Stimulated activated CD4-positive, alpha-beta T cell treated with anti-CD3 and anti-CD28 coated beads, Interleukin-15, amount 100 ng/mL, for 48 hours (primary cell): ENCODE measurements around the gene SARM1.

Experiments used
- DNase-seq, 2 donors: peaks; one replicate each; pipeline ENCODE4 v3.0.0-alpha.2; 2020; ENCODE audit warnings: low read depth in 2 of 2

Gene SARM1

DNA sequence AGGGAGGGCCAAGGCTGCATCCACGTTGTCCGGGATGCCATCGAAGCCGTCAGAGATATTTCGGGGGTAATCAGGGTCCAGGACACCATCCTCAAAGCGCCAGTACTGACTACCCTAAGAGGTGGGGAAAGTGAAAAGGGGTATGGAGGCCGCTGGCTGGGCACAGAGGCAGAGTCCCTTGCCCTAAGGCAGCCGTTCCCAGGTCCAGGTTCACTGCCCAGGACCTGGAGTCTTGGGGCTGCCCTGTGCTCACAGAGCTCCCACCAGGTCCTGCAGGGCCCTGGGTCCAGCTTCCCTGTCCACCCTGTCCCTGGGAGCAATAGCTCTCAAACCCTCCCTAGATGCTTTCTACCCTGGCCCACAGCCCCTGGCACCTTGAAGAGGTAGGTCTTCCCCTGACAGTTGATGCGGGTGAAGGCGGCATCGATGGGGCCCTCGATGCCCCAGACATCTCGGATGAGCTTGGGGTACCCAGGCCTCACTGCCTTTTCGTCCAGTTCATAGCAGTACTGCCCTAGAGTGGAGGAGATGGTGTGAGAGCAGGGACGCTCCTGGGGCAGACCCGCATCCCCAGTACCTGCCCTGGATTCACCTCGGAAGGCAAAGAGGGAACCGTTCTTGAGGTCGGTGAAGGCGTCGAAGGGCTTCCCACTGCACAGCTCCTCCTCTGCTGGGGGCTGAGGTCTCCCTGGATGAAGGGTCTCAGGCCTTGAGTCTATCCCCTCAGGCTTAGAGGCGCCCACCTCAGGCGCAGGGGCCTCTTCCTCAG lies 2.4 kb upstream of the SARM1 start:
- no peak for DNase-seq

DNA sequence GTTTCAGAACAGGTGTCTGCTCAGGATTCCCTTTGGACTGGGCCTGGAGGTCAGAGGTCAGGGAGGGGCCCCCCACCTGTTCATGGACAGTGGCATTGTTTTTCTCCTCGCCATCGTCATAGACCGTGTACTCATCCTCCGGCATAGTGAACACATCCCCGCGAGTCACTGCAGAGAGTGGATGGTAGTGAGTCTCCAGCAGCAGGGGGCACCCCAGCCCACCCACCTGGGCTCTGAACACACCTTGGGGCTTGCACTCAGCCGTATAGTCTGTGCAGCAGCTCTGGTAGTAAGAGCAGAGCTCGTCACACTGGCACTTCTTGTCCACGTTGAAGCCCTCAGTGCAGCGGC lies 1.8 kb upstream of the SARM1 start:
- DNase-seq: no peak

DNA sequence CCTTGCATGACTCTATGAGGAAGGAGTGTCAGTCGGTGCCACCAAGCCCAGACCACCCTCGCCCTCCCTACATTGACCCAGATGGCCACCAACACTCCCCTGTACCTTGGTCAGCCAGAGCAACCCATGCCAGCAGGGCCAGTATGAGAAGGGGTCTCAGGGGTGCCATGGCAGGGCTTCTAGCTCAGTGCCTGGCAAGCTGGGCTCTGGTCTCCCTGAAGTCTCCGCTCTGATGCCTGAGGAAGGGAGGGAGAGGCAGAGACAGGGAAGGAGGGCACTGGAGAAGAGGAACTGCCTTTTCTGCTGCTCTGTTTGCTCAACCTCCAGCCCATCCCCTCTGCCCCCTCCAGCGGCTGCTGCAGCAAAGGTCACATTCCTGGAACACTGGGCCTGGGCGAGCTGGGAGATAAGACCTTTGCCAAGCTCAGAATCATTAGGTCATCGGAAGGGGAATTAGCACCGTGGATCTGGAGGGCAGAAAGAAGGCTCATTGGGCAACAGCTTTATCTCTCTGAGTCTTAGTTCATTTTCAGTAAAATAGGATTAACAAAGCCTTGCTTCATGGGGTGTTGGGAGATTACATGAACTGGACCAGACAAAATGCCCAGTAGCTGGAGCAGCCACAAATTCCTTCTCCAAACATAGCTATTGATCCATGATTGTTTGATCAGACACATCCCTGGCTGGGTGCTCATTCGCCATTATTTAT lies 1.3 kb upstream of the SARM1 start, which contains the start of gene VTN:
Gene VTN (minus strand): TSS at position 273 of the 709 bp plus-strand sequence. CDS start 104 bp downstream, at position 169.
- no peak for DNase-seq

- DNase-seq: no peak
Measured at GRCh38 chr17:28370744-28371103, 770 bp upstream of the SARM1 start.

DNA sequence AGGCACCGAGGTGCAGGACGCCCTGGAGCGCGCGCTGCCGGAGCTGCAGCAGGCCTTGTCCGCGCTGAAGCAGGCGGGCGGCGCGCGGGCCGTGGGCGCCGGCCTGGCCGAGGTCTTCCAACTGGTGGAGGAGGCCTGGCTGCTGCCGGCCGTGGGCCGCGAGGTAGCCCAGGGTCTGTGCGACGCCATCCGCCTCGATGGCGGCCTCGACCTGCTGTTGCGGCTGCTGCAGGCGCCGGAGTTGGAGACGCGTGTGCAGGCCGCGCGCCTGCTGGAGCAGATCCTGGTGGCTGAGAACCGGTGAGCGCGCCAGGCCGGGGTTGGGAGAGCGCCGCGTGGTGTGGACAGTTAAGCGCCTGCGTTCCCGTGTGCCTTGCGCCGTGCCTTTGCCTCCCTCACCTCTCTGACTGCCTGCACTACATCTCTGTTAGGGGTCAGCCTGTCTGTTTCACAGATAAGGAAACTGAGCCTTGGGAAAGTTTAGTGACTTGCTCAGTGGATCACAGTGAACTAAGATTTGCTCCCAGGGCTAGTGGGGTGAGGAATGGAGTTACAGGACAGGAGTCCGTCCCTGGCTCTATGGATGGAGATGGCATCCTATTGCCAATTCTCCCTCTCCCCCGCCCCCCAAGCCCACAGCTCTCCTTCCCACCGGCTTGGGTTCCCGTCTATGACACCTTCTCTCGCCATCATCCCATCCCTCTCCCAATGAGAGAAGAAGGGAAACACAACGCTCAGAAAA lies 880 bp downstream of the SARM1 start:
- no peak for DNase-seq

- no peak for DNase-seq
Measured at GRCh38 chr17:28372945-28373274, 1.4 kb downstream of the SARM1 start.

GRCh38 chr17:28379814-28380801 lies 8.6 kb downstream of the SARM1 start:
- no peak for DNase-seq

DNA sequence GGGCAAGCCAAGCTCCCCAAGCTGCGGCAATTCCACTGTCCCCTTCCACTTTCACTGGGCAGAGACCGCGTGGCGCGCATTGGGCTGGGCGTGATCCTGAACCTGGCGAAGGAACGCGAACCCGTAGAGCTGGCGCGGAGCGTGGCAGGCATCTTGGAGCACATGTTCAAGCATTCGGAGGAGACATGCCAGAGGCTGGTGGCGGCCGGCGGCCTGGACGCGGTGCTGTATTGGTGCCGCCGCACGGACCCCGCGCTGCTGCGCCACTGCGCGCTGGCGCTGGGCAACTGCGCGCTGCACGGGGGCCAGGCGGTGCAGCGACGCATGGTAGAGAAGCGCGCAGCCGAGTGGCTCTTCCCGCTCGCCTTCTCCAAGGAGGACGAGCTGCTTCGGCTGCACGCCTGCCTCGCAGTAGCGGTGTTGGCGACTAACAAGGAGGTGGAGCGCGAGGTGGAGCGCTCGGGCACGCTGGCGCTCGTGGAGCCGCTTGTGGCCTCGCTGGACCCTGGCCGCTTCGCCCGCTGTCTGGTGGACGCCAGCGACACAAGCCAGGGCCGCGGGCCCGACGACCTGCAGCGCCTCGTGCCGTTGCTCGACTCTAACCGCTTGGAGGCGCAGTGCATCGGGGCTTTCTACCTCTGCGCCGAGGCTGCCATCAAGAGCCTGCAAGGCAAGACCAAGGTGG lies 9.8 kb downstream of the SARM1 start:
- no peak for DNase-seq

- DNase-seq: peak; percentile 52 to 61
Measured at GRCh38 chr17:28384281-28385036, 13.0 kb downstream of the SARM1 start.

DNA sequence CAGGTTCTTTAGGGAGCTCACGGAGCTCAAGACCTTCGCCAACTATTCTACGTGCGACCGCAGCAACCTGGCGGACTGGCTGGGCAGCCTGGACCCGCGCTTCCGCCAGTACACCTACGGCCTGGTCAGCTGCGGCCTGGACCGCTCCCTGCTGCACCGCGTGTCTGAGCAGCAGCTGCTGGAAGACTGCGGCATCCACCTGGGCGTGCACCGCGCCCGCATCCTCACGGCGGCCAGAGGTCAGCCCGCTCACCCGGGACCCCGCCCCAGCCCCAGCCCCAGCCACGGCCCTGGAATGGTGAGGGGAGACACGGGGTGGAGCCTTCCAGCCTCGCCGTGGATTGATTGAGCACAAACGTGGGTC lies 13.5 kb downstream of the SARM1 start:
- DNase-seq: no peak

- no peak for DNase-seq
Measured at GRCh38 chr17:28385406-28385805, 13.9 kb downstream of the SARM1 start.

DNA sequence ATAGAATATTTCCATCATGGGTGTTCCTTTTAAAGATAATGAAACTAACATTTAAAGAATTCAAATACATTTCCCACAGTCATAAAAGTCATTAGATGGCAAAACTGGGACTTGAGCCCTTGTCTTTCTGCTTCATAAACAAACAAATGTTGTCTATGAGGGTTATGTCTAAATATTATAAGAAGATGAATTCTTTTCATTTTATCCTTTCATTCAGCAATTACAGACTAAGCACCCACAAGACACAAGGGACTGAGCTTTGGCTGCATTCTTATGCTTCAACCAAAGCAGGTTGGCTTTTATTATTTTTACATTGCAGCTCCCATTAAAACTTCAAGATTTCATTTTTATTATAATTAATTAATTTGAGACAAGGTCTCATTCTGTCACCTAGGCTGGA lies 14.9 kb downstream of the SARM1 start:
- DNase-seq: no peak

- no peak for DNase-seq
Measured at GRCh38 chr17:28388106-28388505, 16.6 kb downstream of the SARM1 start.

GRCh38 chr17:28390141-28390540 lies 18.6 kb downstream of the SARM1 start:
- DNase-seq: no peak

DNA sequence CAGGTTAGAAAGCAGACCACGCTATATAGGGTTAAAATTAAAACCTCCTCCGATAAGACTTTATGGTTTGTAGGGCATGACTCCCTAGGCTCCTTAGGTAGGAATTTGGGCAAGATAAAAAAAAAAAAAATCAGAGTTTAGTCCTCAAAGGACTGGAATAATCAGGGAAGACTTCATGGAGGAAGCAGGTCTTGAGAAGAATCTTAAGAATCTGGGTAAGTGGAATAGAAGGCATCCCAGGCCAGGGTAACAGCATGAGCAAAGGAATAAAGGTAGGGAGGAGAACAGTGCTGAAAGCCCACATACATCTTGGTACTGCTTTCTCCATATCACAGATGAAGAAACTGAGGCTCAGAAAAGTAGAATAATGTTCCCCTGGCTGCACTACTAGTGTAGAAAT lies 19.1 kb downstream of the SARM1 start:
- no peak for DNase-seq

DNA sequence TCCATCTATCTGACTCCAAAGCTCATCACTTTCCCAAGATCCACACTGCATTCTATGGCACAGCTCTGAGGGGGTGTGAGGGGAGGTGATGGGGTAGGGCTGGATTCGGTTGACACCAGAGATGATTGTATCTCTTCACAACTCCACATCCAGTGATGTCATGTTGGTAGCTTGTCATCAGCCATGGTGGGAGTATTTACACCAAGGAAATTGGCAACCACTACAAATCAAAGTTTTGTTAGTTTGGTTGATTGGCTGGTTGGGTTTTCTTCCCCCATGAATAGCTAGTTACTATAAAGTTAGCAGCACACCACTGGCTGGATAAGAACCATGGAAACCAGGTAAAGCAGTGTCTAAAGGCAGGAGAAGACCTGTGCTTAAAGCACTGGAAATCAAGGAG lies 19.5 kb downstream of the SARM1 start:
- DNase-seq: no peak

GRCh38 chr17:28391401-28391800 lies 19.9 kb downstream of the SARM1 start:
- DNase-seq: no peak

DNA sequence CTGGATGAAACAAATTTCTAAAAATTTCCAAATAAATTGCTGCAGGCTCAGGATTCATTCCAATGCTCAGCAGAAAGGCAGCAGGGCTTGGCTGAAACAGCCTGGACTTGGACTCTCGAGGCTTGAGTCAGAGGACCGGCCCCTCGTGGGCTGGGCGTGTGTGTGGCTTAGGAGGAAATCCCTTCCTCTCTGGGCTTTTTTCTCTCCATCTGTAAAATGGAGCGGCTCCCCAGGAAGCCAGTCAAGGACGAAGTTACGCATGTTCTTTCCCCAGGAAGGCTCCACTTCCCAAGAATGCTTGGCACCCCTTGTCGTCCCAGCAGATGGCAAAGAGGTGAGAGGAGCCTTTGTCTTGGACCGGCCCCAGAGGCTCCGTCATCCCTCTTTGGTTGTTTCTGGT lies 21.0 kb downstream of the SARM1 start:
- DNase-seq: no peak

DNA sequence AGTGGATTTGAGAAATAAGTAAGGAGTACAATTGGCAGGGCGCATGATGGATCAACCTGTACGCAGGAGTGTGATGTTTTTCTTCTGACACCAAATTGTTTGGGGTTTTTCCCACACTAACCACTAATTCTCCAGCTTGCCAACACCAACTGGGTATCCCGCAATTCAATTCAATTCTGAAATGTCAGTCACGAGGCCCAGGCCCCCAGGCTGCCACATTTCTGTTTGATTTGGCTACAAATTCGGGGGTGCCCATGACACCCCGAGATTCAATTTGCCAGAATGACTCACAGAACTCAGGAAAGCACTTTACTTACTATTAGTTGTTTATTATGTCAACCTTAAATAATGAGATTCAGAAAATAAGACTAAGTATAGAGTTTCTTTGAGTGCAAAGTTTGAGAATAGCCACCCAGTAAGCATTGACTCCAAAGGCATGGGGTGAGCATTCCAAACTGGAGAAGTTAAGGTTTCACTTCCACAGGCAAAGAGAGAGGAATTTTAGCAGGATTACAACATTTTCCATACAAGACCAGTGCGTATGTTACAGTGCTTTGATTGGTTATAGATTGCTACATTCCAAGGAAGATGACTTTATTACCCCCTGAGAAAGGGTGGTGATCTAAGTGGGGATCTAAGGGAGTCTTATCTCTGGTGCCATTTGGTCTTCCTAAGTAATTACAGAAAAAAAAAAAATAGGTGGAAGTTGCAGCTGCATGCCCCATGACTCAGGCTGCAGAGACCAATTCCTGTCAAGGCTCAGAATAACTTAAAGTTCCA lies 23.0 kb downstream of the SARM1 start:
- DNase-seq: no peak

DNA sequence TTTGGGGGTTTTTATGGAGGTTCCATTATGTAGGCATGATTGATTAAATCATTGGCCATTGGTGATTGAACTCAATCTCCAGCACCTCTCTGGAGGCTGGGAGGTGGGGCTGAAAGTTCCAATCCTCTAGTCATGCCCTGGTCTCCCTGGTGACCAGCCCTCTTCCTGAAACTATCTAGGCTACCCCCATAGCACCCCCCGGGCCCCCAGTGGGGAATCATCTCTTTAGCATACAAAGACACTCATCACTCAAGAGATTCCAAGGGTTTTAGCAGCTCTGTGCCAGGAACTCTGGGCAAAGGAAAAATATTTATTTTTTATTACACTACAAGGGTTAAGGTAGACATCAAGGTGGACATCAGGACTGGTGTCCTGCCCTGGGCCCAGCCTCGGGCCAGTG lies 23.9 kb downstream of the SARM1 start:
- no peak for DNase-seq
